Stimulated activated CD4-positive, alpha-beta T cell treated with anti-CD3 and anti-CD28 coated beads, Interleukin-1b, Interleukin-23, amount 100 ng/mL, for 4 hours (primary cell): Measurements from ENCODE around the gene TBC1D12.
"Not testable (repeated sequence)": the region's sequence is repeated elsewhere in the genome, so short reads cannot be mapped to it uniquely, and the experiment has no call there.

Experiments
- DNase-seq, 2 donors: peaks; one replicate each; pipeline ENCODE4 v3.0.0-alpha.2; 2020; ENCODE audit warnings: low read depth in 2 of 2

The TBC1D12 gene

GRCh38 chr10:94546049-94546900 lies 143.9 kb downstream of the TBC1D12 start:
- no peak for DNase-seq

GRCh38 chr10:94546901-94547185 lies 144.5 kb downstream of the TBC1D12 start:
- no peak for DNase-seq

GRCh38 chr10:94549221-94549620 lies 146.9 kb downstream of the TBC1D12 start:
- no peak for DNase-seq

DNA sequence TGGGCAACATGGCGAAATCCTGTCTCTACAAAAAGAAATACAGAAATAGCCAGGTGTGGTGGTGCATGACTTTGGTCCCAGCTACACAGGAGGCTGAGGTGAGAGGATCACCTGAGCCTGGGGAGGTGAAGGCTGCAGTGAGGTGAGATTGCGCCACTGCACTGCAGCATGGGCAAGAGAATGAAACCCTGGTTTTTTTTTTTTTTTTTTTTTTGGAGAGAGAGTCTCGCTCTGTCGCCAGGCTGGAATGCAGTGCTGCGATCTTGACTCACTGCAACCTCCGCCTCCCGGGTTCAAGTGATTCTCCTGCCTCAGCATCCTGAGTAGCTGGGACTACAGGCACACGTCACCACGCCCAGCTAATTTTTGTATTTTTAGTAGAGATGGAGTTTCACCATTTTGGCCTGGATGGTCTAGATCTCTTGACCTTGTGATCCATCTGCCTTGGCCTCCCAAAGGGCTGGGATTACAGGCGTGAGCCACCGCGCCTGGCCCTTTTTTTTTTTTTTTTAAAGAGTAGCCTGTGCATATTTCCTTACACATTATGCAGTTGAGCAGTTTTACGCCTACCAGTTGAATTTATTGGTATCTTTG lies 165.5 kb downstream of the TBC1D12 start:
- not testable (repeated sequence) for DNase-seq

GRCh38 chr10:94571081-94571480 lies 168.7 kb downstream of the TBC1D12 start:
- no peak for DNase-seq

- DNase-seq: no peak
These were observed 169.2 kb downstream of the TBC1D12 start for GRCh38 chr10:94571528-94571927.

DNA sequence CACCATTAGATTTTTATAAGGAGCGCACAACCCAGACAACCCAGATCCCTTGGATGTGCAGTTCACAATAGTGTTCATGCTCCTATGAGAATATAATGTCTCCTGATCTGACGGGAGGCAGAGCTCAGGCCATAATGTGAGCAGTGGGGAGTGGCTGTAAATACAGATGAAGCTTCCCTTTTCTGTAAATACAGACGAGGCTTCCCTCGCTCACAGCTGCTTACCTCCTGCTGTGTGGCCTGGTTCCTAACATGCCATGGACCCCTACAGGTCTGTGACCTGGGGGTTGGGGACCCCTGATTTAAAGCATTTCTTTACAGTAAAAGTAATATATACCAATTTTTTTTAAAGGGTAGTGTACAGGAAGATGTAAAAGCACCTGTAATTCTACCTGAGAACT lies 176.4 kb downstream of the TBC1D12 start:
- no peak for DNase-seq

- DNase-seq: no peak
These were observed 180.8 kb downstream of the TBC1D12 start for GRCh38 chr10:94583124-94583523.
